GM21717 (cell line): ENCODE measurements around the gene MEGF10.
"Not testable (repeated sequence)": the region's sequence is repeated elsewhere in the genome, so short reads cannot be mapped to it uniquely, and the experiment has no call there.

ENCODE experiments used
- ATAC-seq: cut with Tn5 transposase; IDR thresholded peaks from one replicate; pipeline ENCODE4 v1.9.1; 2021; ENCODE audit warnings: mild to moderate bottlenecking, moderate library complexity; ENCODE audit not compliant: unreplicated experiment

Gene MEGF10

GRCh38 chr5:127290019-127290945, at the start of gene MEGF10:
MEGF10 (plus strand) TSS chr5:127290796; CDS start chr5:127331309, 40,513 bp downstream.
- ATAC-seq = no peak

GRCh38 chr5:127243011-127243410, 47.6 kb upstream of the MEGF10 start:
- ATAC-seq = no peak

- no peak for ATAC-seq
Observed at GRCh38 chr5:127254729-127255284, 35.8 kb upstream of the MEGF10 start.

GRCh38 chr5:127256886-127257597, 33.6 kb upstream of the MEGF10 start:
- ATAC-seq = no peak

- no peak for ATAC-seq
Observed at GRCh38 chr5:127260686-127261085, 29.9 kb upstream of the MEGF10 start.

GRCh38 chr5:127265473-127265872, 25.1 kb upstream of the MEGF10 start:
- ATAC-seq = not testable (repeated sequence)

GRCh38 chr5:127268342-127268741, 22.3 kb upstream of the MEGF10 start:
- not testable (repeated sequence) for ATAC-seq

- not testable (repeated sequence) for ATAC-seq
Observed at GRCh38 chr5:127270713-127271112, 19.9 kb upstream of the MEGF10 start.

GRCh38 chr5:127275641-127276193, 14.9 kb upstream of the MEGF10 start:
- ATAC-seq = no peak

- ATAC-seq = no peak
Observed at GRCh38 chr5:127280491-127281220, 9.9 kb upstream of the MEGF10 start.

GRCh38 chr5:127281609-127282008, 9.0 kb upstream of the MEGF10 start:
- ATAC-seq = no peak

- ATAC-seq = no peak
Observed at GRCh38 chr5:127288676-127289075, 1.9 kb upstream of the MEGF10 start.

GRCh38 chr5:127290946-127291693, 524 bp downstream of the MEGF10 start:
- ATAC-seq = no peak

- ATAC-seq = no peak
Observed at GRCh38 chr5:127292030-127292735, 1.6 kb downstream of the MEGF10 start.

GRCh38 chr5:127293373-127293772, 2.8 kb downstream of the MEGF10 start:
- ATAC-seq = no peak

- ATAC-seq = no peak
Observed at GRCh38 chr5:127294829-127295228, 4.2 kb downstream of the MEGF10 start.

- ATAC-seq = no peak
Observed at GRCh38 chr5:127295454-127295853, 4.9 kb downstream of the MEGF10 start.

- ATAC-seq = no peak
Observed at GRCh38 chr5:127296321-127296720, 5.7 kb downstream of the MEGF10 start.

GRCh38 chr5:127296894-127297293, 6.3 kb downstream of the MEGF10 start:
- ATAC-seq = not testable (repeated sequence)
